ENCODE results near the gene BTRC.
A peak's percentile ranks its signal among the peaks of the same experiment; 100 is the strongest.
"Not testable (repeated sequence)": the region's sequence is repeated elsewhere in the genome, so short reads cannot be mapped to it uniquely, and the experiment has no call there.

The BTRC gene

DNA sequence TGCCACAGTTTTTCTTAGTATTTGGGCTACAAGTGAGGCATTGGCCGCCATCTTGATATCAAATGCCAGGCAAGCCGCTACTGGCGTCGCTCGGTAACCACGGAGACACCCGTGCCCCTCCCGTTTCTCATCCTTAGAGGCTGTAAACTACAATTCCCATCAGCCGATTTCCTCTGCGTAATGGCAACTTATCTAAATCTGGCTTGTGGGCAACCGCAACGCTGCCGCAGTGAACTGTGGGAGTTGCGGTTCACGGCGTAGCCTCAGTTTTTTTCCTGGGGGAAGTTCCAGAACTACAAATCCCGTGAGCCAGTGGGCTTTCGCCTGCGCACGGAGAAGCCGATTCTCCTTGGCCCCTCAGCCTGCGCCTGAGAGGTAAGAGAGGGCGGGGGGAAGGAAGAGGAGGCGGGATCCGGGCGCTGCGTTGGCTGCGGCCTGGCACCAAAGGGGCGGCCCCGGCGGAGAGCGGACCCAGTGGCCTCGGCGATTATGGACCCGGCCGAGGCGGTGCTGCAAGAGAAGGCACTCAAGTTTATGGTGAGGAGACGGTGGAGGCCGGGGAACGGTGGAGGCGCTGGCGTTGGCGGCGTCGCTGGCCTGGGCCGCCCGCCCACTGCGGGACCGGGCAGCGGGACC is at the start of gene BTRC:
BTRC (plus strand) TSS at position 474 of the 636 bp plus-strand sequence; CDS start at position 490, 16 bp downstream.
- peak; percentile 99 for DNase-seq

DNA sequence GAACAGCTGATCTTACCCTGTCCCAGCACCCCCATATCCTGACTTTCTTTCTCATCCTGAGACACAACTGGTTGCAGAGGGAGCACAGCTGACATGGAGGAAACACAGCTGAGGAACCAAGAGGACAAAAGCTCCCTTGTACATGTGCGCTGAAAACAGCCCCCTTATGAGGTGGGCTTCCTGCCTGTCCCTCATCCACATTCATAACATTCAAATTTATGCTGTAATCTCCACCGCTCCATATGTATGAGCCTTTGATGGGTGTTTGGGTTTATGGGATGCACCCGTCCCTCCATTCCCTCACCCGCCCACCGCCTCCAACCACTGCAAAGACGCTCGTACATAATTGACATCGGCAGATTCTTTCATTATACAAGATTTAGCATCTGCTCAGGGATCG is 49.6 kb upstream of the BTRC start:
- no peak for DNase-seq

DNA sequence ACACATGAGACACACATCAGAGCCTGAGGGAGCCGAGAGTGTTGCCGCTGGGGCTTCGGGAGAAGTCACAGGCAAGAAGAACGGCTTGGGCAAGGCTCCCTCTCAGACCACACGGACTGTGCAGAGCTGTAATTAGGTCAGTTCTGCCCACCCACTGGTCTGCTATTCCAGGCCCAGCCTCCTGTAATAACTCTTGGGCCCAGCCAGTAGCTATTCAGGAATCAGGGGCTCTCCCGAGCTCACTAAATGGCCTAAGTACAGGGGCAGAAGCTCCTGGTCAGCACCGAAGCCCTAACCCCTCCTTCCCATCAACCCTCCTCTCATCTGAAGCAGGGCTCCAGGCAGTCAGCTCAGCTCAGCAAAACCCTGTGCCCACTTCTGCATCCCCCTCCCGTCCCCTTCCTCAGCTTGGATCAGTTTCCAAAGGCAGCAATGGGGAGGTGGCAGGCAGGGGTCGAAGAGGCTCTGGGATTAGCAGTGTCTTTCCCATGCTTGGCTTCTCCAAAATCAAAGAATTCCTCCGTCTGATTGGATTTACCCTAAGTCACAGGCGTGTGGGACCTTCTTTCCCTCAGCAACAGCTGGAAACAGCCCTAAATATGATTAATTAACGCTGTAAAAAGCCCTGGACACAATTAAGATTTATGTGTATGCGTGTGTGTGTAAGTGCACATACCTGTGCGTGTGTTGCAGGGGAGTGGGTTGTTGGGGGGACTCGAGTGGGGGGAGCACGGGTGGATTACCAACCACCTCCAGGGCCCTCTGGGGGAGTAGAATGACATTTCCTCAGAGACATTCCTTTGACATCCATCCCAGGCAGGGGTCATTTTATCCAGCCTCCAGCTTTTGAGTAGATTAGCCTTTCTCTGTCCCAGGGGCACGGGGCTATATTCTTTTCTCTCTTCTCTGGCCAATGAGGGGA is 48.4 kb upstream of the BTRC start:
- DNase-seq = no peak

DNA sequence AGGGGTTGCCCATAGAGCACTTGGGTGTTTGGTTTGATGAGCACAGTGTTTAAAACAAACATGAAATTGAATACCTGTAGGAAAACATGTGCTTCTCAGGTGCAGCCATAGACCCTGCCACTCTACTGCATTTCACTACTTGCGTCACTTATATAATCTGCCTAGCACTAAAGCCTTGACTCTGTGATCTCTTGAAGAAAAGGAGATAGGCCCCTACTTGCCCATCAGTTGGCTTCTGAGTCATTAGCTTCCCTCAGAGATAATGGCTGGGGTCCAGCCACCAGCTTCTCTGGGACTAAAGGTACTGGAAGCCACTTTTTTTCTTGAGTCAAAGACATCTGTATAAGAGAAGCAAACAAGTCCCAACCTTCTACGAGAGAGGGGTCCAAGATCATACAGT is 45.9 kb upstream of the BTRC start:
- no peak for DNase-seq

- DNase-seq = no peak
Measured at GRCh38 chr10:101310529-101311184, 43.3 kb upstream of the BTRC start.

- DNase-seq = no peak
Measured at GRCh38 chr10:101311185-101312066, 42.5 kb upstream of the BTRC start.

- no peak for DNase-seq
Measured at GRCh38 chr10:101319241-101319915, 34.6 kb upstream of the BTRC start.

DNA sequence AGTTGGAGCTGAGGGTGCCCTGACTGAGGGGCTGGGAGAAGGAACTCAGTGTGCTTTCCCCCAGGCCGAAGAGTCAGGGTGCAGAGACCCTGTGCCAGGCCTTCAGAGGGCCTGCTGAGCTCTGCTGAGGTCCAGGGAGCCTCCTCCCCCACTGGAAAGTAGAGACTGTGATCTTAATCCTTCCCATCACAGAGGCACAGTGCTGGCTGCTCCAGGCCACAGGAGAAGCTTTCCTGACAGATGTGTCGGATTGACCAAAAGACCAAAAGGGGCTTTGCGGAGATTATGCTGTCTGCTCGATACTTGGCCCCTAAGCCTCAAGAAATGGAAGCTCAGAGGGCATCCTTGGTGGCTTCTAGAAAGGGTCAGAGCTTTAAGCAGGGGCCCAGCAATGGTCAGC is 32.9 kb upstream of the BTRC start:
- DNase-seq = no peak

DNA sequence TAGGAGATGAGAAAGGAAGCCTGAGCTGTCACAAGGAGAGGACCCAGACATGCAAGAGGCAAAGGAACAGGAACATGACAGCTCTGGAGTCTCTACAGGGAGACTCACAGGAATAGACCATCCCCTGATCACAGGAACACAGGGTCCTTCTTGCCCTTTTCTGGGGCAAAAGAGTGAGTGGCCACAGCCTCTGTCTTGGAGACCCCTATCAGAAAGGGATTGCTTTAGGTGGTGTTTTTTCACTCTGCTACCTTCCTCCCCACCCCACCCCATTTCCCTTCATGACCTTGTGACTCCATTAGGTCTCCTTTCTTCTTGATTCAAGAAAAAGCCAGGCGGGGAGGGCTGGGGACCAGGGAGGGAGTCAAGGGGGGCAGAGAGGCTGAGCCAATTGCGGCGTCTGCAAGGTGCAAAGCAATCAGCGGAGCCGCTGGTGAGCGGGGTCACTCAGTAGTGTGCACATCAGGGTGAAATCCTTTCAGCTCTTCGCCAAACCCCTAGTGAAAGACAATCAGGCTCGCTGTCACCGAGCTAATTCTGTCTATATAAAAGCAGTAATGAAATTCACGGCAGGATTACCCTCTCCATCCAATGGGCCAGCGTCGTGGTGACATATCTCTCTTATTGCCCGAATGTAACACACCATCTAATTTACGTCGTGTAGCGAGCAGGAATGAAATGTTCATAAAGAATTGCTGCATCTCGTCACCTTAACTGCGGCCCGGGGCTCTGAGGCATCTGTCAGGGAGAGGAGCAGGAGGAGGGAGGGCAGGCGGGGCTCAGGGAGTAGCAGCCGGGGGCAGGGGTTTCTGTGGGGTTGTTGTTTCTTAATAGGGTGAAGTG is 31.5 kb upstream of the BTRC start:
- DNase-seq = no peak

GRCh38 chr10:101323495-101323894 is 30.5 kb upstream of the BTRC start:
- no peak for DNase-seq

- not testable (repeated sequence) for DNase-seq
Measured at GRCh38 chr10:101327454-101327853, 26.5 kb upstream of the BTRC start.

GRCh38 chr10:101329341-101330032 is 24.5 kb upstream of the BTRC start:
- DNase-seq = no peak

DNA sequence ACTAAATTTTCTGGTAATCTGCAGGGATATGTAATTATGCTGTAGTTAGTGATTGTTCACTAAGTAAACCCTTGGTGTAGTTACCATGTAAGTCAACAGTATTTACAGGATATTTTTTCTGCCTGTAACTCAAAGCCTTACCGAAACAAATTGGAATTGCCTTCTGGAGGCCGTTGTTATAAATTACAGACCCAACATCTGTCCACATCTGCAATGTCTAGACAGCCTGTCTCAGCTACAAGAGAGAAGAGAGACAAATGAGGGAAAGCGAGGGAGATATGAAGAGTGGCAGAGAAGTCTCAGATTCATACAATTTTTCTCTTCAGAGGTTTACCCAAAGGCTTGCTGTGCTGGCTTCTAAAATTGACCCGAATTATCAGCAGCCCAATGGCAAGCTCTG is 23.7 kb upstream of the BTRC start:
- no peak for DNase-seq

- DNase-seq = no peak
Measured at GRCh38 chr10:101330631-101331225, 23.2 kb upstream of the BTRC start.

- DNase-seq = no peak
Measured at GRCh38 chr10:101331956-101332355, 22.0 kb upstream of the BTRC start.

- DNase-seq = not testable (repeated sequence)
Measured at GRCh38 chr10:101334259-101334658, 19.7 kb upstream of the BTRC start.

DNA sequence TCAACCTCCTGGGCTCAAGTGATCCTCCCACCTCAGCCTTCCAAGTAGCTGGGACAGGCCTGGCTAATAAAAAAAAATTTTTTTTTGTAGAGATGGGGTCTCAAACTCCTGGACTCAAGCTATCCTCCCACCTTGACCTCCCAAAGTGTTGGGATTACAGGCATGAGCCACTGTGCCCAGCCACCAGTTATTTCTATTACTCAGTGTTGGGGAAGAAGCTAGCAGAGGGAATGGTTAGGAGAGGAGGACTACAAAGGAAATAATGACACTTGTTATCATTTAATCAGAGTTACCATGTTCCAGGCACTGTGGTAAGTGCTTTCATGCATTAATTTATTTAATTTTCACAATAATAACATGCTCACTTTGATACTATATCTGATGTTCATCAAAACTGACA is 17.6 kb upstream of the BTRC start:
- no peak for DNase-seq

DNA sequence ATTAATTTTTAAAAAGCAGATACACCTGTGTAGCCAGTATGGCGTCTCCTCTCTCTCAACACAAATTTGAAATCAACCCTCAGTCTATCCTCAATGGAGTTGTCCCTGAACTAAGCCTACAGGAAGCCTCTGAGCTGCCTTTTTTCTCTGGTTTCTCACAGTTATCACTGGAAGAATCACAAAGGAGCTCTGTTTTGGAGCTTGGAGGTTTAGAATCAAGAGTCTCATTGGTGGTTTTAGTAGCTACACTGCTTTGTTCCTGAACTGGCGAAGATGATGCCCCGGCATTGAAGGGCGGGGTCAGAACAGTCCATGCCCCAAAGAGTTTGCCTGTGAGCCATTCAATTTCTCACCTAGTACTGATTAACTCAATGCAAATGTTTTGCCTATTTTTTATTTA is 16.1 kb upstream of the BTRC start:
- no peak for DNase-seq

DNA sequence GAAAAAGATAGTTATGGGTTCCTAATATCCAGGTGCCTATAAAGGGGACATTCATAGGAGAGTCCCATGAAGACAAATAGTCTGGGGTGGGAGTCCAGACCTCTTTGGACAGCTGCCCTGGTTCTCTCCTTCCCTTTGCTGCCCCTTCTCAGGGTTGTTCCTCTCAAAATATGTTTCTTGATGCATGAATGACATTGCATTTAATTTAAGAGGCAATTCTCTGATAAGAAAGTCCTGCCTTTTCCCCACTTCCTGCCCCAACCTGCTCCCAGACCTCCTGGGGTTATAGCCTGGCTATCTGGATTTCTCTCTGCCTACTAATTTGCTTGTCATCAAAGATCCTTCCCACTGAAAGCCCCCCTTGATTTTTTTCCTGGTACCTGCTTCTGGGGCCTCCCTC is 12.5 kb upstream of the BTRC start:
- no peak for DNase-seq

DNA sequence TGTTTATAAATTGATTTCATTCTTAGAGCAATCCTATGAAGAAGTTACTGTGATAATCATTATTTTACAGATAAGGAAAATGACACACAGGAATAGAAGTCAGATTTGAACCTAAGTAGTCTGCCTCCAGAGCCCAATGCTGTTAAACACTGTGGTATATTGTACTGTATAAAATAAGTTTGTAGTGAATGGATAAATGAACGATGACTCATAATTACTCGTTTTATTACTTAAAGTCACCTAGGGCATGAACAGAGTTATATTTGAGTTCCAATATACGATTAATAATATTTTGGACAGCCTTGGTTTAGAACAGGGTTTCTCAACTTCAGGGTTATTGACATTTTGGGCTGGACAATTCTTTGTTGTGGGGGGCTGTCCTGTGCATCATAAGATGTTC is 7.8 kb upstream of the BTRC start:
- DNase-seq = no peak
